Embryonic facial prominence (tissue), 1 donor: Measurements from ENCODE around the gene SSBP2.

Experiments
- DNase-seq: peaks from one replicate; pipeline ENCODE4 v3.0.0-alpha.2; 2016; ENCODE audit errors: extremely low spot score

SSBP2 gene

DNA sequence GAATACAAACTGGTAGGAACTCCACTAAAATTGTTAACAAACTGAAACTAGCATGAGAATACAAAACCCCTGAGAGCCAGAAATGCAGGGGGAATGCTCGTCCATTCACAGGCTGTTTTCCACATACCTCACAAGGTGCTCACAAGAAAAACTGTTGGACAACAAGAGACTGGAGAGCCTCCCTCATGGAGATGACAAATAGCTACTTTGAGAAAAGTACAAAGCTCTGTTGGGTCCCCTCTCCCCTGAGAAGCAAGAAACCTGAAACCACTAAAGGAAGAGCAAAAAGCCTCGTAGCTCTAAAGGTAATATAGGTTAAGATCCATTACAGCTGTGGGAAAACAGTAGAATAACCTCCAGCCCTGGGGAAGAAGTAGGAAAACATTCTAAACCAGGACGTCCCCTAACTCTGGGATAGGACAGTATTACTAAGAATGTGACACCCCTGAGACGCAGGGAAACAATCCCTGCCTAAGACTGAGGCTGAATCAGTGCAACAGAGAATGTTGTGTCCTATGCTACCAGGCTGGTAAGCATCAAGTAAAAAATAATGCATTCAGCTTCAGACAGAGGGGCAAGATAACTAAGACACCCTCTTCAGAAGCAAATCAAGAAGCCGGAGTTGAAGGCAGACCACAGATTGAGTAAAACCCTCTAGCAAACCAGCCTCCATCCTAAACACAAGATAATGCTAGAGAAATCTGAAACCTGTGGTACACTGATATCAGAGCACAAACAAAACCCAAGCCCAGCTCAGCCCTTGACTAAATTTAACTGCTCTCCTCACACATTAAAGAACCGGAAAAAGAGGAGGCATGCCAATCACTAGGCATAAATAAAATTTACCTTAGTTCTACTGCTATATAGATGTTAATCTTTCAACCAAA is 160.2 kb downstream of the SSBP2 start:
- DNase-seq: no peak

DNA sequence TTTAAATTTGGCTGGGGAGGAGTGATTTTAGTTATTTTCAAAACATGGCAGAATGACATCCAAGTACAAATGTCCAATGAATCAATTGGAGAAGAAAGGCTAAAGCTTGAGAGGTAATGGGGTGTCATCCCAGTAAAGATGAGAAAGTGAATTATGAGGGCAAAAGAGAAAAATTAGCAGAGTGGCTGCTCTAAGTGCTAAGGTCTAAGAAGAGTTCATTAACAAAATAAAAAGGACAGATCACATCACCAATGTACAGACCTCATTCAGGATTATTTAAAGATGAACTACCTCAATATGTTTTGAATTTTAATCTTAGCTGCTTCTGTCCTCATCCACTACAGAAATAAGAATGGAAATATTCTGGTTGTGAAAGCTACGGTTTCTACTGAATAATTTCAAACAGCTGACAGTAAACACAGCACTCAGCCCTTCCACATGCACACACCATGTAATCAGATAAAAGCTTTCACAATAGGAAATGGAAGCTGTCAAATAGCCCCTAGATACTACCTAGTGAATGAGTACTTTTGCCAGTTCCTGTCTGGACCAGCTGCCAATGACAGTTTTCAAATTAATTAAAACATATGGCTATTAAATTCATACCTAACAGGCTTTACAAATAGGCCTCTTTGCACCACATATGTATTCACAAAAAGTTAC is 171.5 kb downstream of the SSBP2 start:
- DNase-seq: no peak

DNA sequence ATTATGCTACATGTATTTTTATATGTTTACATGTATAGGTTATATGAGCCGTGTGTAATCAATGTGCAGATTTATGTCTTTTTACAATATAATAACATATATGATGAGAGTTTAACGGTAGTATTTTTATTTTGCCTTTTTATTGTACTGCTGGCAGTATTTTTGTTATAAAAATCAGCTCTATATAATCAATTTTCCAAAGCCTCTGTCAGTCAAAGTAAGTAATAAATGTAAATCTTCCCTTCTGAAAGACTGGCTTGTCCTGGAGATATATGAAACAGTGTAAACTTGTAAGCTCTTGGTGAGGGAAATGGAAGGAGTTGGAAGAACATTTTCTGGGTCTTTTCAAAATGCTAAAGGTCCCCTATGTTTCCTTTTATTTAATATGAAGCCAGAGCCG is 173.8 kb downstream of the SSBP2 start:
- DNase-seq: no peak

DNA sequence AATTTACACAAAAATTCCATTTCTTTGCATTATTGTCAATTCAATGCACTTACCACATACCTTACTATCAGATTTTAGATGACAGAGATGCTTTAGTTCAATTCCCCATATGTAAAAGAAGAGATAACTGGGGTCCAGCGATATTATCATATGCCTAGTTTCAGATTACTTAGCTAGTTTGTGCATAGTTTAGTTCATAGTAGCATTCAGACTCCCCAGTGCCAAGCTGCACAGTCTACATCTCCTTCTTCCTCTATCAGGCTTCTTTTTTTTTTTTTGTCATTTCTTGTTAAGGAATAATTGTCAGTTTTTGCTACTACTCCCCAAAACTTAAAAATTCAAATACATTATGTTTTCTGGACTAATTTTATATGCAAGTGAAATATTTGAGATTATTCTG is 175.0 kb downstream of the SSBP2 start:
- DNase-seq: no peak

DNA sequence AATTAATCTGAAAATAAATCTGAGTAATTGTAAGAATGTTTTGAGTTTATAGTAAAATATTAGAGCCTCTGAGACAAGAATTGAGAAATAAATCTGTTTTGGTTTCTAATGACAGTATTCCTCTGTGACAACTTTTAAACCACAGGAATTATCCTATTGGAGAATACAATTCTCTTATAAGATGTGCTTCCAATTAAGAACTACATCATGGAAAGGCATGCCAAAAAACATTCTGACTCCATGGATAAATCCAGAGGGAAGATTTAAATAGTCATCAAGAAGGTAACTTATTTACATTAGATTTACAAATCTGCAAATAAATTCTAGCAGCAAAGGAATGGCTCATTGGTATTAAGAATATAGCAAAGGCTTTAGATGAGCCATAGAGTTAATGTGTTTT is 178.7 kb downstream of the SSBP2 start:
- peak; percentile 25 for DNase-seq

DNA sequence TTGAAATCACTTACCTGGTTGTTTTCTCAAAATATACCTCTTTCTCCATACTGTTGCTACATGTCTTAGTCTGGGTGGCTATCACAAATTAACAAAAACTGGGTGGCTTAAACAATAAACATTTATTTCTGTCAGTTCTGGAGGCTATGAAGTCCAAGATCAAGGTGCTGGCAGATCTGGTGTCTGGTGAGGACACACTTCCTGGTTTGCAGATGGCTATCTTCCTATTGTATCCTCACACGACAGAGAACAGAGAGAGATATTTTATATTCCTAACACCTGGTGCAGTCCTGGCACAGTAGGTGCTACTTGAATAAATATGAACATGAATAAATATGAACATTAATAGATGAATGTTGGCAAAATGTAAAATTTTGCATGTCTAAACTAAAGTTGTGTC is 192.7 kb downstream of the SSBP2 start:
- no peak for DNase-seq

DNA sequence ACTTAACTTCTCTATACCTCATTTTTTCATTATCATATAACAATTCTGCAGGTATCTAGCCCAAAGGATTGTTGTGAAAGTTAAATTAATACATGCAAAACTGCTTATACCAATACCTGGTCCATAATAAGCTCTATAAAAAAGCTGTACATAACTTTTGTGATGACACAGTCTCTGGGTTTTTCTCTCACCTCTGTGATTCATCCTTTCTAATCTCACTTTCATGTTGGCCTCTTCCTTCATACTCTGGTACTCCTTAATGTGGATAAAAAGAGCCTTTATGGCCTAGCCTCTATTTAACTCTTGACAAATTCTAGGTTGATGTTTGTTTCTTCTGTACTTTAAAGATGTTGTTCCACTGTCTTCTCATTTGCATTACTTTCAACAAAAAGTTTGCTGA is 194.1 kb downstream of the SSBP2 start:
- DNase-seq: no peak

DNA sequence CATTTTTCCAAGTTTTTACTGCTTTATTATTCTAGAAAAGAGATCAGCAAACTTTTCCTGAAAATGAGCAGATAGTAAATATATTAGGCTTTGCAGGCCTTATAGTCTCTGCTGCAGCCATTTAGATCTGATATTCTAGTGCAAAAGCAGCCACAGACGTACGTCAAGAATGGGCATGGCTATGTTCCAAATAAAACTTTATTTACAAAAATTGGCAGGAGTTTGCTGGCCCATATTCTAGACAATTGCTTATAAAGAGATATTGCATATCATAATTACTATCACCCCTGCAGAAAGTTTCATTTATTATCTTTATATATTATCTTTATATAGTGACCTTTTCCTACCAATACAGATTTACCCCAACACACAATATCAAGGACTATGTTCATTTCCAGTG is 195.0 kb downstream of the SSBP2 start:
- no peak for DNase-seq

DNA sequence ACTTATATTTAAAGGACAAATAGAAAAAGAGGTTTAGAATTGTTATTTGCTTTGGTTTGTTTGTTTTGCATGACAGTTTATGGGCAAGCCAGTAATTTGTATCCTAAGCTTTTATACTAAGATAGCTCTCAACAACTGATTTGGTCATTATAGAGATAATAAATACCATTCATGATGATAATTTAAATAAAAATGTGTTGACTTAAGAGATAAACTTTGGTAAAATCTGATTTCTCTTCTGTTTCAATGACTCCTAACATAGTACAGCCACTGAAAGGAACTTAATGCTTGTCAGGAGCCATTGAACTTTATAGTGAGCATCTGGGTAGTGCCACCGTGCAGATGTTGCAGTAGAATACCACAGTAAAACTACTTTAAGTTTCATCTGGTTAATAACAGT is 196.2 kb downstream of the SSBP2 start:
- no peak for DNase-seq

DNA sequence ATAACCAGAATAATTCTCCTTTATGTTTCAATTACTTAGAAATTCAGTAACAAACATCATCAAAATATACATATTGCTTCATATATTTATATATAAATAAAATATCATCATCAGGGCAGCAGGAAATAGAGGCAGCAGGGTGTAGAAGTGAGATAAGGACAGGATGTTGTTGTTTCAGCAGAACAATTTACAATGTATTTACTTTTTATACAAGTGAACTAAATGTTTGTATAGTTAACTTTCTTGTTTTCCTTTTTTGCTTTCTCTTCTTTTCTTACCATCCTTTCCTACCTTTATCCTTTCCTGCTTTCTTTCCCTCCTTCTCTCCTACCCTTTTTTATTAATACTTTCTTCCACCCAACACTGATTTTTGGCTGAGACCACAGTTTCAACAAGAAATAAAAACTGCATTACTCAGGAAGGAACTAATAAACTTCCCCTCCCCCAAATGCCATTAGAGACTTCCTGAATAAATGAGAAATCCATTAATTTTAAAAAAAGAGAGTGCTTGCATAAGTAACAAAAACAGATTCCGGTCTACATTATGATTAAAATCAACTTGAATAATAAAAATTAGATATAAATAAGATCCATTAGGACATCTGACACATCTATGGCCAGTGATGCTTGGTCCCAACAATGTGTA is 197.2 kb downstream of the SSBP2 start:
- DNase-seq: no peak

DNA sequence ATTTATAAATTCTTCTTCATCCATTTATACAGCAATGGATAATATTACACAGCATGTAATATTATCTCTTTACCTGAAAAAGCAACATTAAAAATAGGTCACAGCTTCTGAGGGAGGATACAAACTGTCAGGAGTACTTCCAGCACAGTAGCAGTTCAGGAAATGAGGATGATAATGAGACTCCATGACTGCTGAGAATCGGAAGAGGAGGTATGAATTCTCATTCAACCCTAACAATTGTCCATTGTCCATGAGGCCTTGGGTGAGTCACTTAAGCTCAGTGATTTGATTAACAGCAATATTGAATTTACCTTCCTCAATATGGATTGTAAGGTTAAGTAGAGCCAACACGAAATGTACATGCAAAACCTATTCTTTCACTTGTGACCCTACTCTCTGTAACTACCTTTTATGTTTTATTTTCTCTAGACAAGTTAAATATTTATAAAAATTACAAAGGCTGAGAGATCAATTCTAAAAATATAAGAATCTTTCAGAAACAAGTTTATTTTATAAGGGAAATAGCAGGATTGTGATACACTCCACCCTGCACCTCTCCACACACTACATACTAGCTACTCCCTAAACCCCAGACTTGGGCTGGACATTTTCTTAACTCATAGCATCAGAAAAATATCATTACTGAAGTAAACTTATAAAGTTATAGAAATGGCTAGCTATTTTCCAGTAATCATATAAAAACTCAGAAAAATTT is 197.9 kb downstream of the SSBP2 start:
- DNase-seq: no peak

DNA sequence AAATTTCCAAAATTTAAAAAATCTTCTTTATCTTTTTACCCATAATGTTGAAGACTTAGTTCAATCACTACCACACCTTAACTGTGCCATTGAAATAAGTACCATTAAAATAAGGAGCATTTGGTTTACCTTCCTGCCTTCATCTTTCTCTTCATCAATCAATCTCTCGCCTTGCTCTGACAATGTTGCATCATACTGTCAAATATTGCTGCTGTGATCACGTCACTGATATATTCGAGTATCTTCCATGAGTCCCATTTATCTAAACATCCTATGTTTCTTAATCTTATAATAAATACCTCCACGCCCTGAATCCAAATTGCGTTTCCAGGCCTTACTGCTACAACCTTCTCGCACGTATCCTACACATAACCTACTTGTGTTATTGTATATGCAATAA is 201.8 kb downstream of the SSBP2 start:
- no peak for DNase-seq

DNA sequence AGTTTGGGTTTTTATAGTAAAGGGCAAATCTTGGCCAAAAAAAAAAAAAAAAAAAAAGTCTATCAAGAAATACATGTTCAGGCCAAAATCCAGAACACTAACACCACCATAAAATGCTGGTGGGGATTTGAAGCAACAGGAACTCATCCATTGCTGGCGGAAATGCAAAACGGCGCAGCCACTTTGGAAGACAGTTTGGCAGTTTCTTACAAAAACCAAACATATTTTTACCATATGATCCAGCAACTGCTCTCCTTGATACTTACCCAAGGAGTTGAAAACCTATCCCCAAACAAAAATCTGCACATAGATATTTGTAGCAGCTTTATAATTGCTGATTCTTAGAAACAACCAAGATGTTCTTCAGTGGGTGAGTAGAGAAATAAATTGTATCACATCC is 203.9 kb downstream of the SSBP2 start:
- DNase-seq: no peak

DNA sequence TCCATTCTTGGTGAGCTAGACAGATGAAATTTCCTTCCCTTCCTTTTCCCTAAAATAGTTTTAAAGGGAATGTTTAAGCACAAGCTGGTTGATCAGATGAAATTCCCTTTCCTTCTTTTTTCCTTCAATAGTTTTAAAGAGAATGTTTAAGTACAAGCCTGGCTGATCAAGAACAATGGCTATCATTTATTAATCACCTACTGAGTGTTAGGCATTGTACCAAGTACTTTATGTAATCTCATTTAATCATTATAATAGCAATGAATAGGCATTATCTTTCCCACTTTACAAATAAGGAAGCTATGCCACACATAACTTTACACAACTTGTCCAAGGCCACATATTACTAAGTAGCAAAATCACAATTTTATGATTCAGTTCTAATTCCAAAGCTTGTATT is 205.0 kb downstream of the SSBP2 start:
- DNase-seq: no peak

DNA sequence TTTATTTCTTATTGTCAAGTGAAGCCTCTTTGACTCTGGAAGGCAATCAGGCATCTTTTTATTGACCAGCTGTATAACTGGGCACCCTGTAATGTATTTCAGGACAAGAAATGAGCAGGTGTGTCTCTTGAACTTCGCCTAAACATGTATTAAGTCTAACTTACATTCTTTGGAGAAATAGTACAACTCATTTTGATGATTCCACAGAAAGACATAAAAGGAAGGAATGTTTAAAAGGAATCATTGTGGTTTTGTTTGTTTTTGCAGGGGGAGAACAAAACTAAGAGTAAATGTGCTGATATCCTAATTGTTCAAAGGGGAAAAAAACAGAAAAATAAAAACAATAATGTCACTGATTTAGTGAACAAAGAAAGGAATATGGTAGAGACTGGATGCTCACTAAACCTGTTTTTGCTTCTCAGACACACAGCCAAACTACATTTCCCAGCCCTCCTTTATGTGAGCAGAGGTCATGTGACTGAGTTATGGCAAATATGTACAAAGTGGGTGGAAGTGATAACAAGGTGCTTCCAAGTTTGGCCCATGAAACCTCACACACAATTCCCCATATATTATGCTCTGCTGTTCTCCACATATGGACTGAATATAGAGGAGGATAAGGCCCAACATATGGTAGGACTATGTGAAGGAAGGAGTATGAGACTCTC is 206.4 kb downstream of the SSBP2 start:
- DNase-seq: no peak

DNA sequence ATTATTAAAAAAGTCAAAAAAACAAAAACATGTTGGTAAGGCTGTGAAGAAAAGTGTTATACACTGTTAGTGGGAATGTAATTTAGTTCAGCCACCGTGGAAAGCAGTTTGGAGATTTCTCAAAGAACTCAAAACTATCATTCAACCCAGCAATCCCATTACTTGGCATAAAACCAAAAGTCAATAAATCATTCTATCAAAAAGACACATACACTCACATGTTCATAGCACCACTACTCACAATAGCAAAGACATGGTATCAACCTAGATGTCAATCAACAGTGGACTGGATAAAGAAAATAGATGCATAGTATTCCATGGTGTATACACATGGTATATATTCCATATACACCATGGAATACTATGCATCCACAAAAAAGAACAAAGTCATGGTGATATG is 208.7 kb downstream of the SSBP2 start:
- DNase-seq: no peak

DNA sequence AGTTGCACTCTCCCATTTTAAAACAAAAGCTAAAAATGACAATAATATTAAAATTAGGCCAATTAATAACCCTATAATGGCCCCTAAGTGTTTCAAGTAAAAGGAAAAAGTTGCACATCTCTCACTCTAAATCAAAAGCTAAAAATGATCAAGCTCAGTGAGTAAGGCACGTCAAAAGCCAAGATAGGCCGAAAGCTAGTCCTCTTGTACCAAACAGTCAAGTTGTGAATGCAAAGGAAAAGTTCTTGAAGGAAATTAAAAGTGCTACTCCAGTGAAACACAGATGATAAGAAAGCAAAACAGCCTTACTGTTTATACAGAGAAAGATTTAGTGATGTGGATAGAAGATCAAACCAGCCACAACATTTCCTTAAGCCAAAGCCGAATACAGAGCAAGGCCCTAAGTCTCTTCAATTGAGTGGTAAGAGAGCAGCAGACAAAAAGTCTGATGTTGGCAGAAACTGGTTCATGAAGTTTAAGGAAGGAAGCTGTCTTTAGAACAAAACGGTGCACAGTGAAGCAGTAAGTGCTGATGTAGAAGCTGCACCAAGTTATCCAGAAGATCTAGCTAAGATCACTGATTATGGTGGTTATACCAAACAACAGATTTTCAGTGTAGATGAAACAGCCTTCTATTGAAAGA is 212.9 kb downstream of the SSBP2 start:
- no peak for DNase-seq

DNA sequence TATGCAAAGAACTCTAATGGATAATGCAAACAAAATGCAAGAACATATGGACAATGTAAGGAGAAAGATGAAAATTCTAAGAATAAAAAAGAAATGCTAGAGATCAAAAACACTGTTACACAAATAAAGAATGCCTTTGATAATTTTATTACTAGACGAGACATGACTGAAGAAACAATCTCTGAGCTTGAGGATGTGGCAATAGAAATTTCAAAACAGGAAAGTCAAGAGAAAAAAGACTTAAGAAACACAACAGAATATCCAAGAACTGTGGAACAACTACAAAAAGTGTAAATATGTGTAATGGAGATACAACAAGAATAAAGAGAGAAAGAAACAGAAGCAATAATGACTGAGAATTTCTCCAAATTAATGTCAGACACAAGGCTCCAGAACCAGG is 216.5 kb downstream of the SSBP2 start:
- DNase-seq: no peak

DNA sequence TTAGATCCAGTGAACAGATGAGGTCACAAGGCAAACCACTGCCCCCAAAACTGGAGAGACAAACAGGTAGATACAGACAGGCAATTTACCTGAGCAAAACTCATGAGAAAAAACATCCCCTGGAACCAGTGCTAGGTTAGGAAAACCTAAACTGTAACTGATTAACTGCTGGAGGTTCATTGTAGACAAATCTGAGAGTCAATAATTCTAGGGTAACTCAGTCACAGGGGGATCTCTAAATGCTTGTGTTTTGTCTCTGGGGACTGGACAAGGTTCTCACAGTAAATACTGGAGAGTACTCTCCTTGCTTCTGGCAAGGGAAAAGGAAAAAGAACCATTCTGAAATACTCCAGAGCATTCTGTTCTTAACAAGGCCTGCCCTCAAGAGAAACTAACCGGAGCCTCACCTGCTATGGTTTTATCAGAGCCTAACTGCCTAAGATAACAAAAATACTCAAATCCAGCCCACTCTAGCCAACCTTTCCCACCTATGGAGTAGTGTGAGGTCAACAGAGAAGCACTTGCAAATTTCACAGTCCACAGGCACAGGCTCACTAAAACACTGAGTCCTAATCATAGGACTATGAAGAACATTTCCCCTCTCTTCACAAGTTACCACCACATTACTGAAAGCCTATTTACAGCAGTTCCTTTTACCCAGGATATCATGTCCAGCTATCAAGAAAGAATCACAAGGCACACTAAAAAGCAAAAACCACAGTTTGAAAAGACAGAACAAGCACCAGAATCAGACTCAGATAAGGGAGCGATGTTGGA is 217.1 kb downstream of the SSBP2 start:
- DNase-seq: no peak

DNA sequence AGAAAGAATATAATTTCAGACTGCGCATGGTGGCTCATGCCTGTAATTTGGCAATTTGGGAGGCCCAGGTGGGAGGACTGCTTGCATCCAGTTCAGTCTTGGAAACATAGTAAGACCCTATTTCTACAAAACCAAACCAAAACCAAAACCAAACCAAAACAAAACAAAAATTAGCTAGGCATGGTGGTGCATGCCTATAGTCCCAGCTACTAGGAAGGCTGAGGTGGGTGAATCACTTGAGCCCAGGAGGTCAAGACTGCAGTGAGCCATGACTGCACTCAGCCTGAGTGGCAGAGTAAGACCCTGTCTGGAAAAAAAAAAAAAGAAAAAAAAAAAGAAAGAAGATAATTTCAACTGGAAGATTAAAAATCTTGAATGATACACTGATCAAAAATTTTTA is 220.0 kb downstream of the SSBP2 start:
- no peak for DNase-seq
